Measurements from ENCODE around the gene MGAT5B. TPM values are rescaled to one million over a fixed set of nuclear protein-coding genes. Genes with fewer than 3 reads are reported as not detected.

The MGAT5B gene
- total RNA-seq, 1 donor from 2014 or later = 6.3 TPM

DNA sequence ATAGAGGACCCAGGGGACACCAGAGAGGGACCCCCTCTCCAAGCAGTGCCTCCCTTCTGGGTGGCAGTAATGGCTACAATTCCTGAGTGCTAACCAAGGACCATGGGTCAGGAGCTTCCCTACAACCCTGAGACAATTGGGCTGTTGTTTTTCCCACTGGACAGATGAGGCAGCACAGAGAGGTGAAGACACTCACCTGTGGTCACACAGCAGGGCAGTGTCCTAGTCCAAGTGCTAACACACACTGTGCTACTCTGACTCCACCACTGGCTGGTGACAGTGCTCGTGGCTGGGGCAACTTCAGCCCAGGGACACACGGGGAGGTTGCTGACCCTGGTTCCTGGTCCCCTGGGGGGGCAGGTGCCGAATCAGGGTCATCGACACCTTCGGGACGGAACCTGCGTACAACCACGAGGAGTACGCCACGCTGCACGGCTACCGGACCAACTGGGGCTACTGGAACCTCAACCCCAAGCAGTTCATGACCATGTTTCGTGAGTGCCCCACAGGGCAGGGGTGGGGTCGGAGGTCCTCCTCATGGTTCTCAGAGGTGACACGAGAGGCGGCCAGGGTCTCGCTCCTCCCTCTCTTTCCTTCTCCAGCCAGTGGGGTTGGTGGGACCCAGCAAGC is 58.1 kb downstream of the MGAT5B start:
- Mint-ChIP-seq H3K4me1 (ENCODE audit: low read depth, unreplicated experiment) (no peaks in the 10 kb centered on the region), H3K27me3 (ENCODE audit: low read depth, unreplicated experiment) (peaks cover 50% of the 10 kb centered on the region), H3K36me3 (ENCODE audit: low read depth, unreplicated experiment) (peaks cover 15% of the 10 kb centered on the region), H3K9me3 (ENCODE audit: unreplicated experiment) (no peaks in the 10 kb centered on the region), H3K4me3 (ENCODE audit: unreplicated experiment) (no peak overlapping the region), H3K27ac (ENCODE audit: unreplicated experiment) (no peak overlapping the region)
- H2AFZ ChIP-seq (ENCODE audit: low read depth, low read length) = no peak overlapping the region
- H3K9me3 ChIP-seq (ENCODE audit: insufficient read depth, low read depth, low read length) = no peaks in the 10 kb centered on the region
- no peak for FAIRE-seq
- no peaks in the 10 kb centered on the region for H3K27me3 ChIP-seq (ENCODE audit: insufficient read depth, low read length)
- H3K4me1 ChIP-seq (ENCODE audit: insufficient read depth, low read length) = no peaks in the 10 kb centered on the region
- no peak for TF ChIP-seq EZH2 (IDR thresholded peaks at IDR 0.05; ENCODE audit: insufficient read depth, low read length)
- TF ChIP-seq, protein P1, sequence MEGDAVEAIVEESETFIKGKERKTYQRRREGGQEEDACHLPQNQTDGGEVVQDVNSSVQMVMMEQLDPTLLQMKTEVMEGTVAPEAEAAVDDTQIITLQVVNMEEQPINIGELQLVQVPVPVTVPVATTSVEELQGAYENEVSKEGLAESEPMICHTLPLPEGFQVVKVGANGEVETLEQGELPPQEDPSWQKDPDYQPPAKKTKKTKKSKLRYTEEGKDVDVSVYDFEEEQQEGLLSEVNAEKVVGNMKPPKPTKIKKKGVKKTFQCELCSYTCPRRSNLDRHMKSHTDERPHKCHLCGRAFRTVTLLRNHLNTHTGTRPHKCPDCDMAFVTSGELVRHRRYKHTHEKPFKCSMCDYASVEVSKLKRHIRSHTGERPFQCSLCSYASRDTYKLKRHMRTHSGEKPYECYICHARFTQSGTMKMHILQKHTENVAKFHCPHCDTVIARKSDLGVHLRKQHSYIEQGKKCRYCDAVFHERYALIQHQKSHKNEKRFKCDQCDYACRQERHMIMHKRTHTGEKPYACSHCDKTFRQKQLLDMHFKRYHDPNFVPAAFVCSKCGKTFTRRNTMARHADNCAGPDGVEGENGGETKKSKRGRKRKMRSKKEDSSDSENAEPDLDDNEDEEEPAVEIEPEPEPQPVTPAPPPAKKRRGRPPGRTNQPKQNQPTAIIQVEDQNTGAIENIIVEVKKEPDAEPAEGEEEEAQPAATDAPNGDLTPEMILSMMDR (IDR thresholded peaks at IDR 0.05; ENCODE audit: insufficient read depth, low read depth, low read length) = no peak
- H3K79me2 ChIP-seq (ENCODE audit: insufficient read depth, low read length) = no peaks in the 10 kb centered on the region
- H3K4me3 ChIP-seq (ENCODE audit: insufficient read depth, low read depth, low read length) = no peak overlapping the region
- H3K36me3 ChIP-seq (ENCODE audit: insufficient read depth, low read length) = no peaks in the 10 kb centered on the region
- H3K4me2 ChIP-seq (ENCODE audit: low read length) = no peak overlapping the region
- no peaks in the 10 kb centered on the region for H4K20me1 ChIP-seq (ENCODE audit: insufficient read depth, low read length)
- H3K27ac ChIP-seq (ENCODE audit: low read depth, low read length) = no peak overlapping the region
- no peak for DNase-seq (ENCODE audit: low read depth)
- H3K9ac ChIP-seq (ENCODE audit: low read length) = no peak overlapping the region

DNA sequence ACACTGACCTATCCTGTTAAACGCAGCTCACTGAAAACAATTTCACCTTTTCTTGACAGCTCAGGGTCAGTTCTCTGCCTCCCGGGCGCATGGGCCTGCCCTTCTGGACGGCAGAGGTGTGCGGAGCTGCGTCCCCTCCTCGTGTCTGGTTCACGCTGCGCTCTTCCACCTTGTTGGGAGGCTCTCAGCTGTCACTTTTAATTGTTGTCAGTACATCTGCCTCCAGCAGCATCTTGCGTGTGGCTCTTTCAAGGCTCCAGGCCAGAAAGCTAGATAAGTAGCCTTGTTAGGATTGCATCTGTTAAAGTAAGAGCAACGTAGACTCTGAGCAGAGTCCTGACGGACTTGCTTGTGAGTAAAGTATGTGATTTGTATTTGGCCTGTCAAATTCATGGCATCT is 59.4 kb downstream of the MGAT5B start:
- H3K9ac ChIP-seq (ENCODE audit: low read length) = no peak overlapping the region
- peaks cover 16% of the 10 kb centered on the region for H3K36me3 Mint-ChIP-seq (ENCODE audit: low read depth, unreplicated experiment)
- no peak overlapping the region for H3K4me2 ChIP-seq (ENCODE audit: low read length)
- no peaks in the 10 kb centered on the region for H3K9me3 ChIP-seq (ENCODE audit: insufficient read depth, low read depth, low read length)
- no peaks in the 10 kb centered on the region for H3K27me3 ChIP-seq (ENCODE audit: insufficient read depth, low read length)
- H3K79me2 ChIP-seq (ENCODE audit: insufficient read depth, low read length) = no peaks in the 10 kb centered on the region
- no peak for DNase-seq (ENCODE audit: low read depth)
- TF ChIP-seq EZH2 (IDR thresholded peaks at IDR 0.05; ENCODE audit: insufficient read depth, low read length) = no peak
- TF ChIP-seq, protein P1 (IDR thresholded peaks at IDR 0.05; ENCODE audit: insufficient read depth, low read depth, low read length) = no peak
- H3K27ac Mint-ChIP-seq (ENCODE audit: unreplicated experiment) = no peak overlapping the region
- H4K20me1 ChIP-seq (ENCODE audit: insufficient read depth, low read length) = no peaks in the 10 kb centered on the region
- no peak overlapping the region for H3K27ac ChIP-seq (ENCODE audit: low read depth, low read length)
- H3K4me3 ChIP-seq (ENCODE audit: insufficient read depth, low read depth, low read length) = no peak overlapping the region
- H3K36me3 ChIP-seq (ENCODE audit: insufficient read depth, low read length) = no peaks in the 10 kb centered on the region
- H3K4me1 Mint-ChIP-seq (ENCODE audit: low read depth, unreplicated experiment) = no peaks in the 10 kb centered on the region
- H3K4me3 Mint-ChIP-seq (ENCODE audit: unreplicated experiment) = no peak overlapping the region
- FAIRE-seq = no peak
- H2AFZ ChIP-seq (ENCODE audit: low read depth, low read length) = no peak overlapping the region
- H3K27me3 Mint-ChIP-seq (ENCODE audit: low read depth, unreplicated experiment) = peaks cover 41% of the 10 kb centered on the region
- no peaks in the 10 kb centered on the region for H3K9me3 Mint-ChIP-seq (ENCODE audit: unreplicated experiment)
- H3K4me1 ChIP-seq (ENCODE audit: insufficient read depth, low read length) = no peaks in the 10 kb centered on the region

DNA sequence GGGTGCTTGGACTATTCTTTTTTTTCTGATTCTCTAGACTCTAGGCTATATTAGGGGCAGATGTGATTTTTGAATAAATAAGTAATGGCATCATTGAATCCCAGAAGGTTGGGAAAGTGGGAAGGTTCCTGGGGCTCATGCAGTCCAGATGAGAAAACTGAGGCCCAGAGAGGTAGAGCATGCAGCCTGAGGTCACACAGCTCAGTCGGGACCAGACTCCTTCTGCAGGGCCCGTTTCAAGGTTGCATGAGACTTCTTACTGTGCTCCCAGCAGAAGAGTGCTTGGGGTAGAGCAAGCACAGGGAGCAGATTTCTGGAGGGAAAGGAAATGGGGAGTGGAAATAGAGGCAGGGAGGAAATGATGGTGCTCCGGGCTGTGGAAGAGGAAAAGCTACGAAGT is 59.8 kb downstream of the MGAT5B start:
- no peak overlapping the region for H3K27ac Mint-ChIP-seq (ENCODE audit: unreplicated experiment)
- DNase-seq (ENCODE audit: low read depth) = no peak
- Histone ChIP-seq H3K27me3 (ENCODE audit: insufficient read depth, low read length) (no peaks in the 10 kb centered on the region), H3K4me1 (ENCODE audit: insufficient read depth, low read length) (no peaks in the 10 kb centered on the region), H3K9ac (ENCODE audit: low read length) (no peak overlapping the region), H3K79me2 (ENCODE audit: insufficient read depth, low read length) (no peaks in the 10 kb centered on the region), H3K4me3 (ENCODE audit: insufficient read depth, low read depth, low read length) (no peak overlapping the region), H4K20me1 (ENCODE audit: insufficient read depth, low read length) (no peaks in the 10 kb centered on the region), H3K27ac (ENCODE audit: low read depth, low read length) (no peak overlapping the region), H3K4me2 (ENCODE audit: low read length) (no peak overlapping the region), H3K9me3 (ENCODE audit: insufficient read depth, low read depth, low read length) (no peaks in the 10 kb centered on the region), H2AFZ (ENCODE audit: low read depth, low read length) (no peak overlapping the region), H3K36me3 (ENCODE audit: insufficient read depth, low read length) (no peaks in the 10 kb centered on the region)
- FAIRE-seq = no peak
- peaks cover 16% of the 10 kb centered on the region for H3K36me3 Mint-ChIP-seq (ENCODE audit: low read depth, unreplicated experiment)
- no peak overlapping the region for H3K4me3 Mint-ChIP-seq (ENCODE audit: unreplicated experiment)
- H3K27me3 Mint-ChIP-seq (ENCODE audit: low read depth, unreplicated experiment) = peaks cover 42% of the 10 kb centered on the region
- H3K4me1 Mint-ChIP-seq (ENCODE audit: low read depth, unreplicated experiment) = no peaks in the 10 kb centered on the region
- TF ChIP-seq, protein P1 (IDR thresholded peaks at IDR 0.05; ENCODE audit: insufficient read depth, low read depth, low read length) = no peak
- no peak for TF ChIP-seq EZH2 (IDR thresholded peaks at IDR 0.05; ENCODE audit: insufficient read depth, low read length)
- H3K9me3 Mint-ChIP-seq (ENCODE audit: unreplicated experiment) = no peaks in the 10 kb centered on the region

All from astrocyte (in vitro differentiated cells and primary cell).